ENCODE results near the gene COL5A1.

DNA sequence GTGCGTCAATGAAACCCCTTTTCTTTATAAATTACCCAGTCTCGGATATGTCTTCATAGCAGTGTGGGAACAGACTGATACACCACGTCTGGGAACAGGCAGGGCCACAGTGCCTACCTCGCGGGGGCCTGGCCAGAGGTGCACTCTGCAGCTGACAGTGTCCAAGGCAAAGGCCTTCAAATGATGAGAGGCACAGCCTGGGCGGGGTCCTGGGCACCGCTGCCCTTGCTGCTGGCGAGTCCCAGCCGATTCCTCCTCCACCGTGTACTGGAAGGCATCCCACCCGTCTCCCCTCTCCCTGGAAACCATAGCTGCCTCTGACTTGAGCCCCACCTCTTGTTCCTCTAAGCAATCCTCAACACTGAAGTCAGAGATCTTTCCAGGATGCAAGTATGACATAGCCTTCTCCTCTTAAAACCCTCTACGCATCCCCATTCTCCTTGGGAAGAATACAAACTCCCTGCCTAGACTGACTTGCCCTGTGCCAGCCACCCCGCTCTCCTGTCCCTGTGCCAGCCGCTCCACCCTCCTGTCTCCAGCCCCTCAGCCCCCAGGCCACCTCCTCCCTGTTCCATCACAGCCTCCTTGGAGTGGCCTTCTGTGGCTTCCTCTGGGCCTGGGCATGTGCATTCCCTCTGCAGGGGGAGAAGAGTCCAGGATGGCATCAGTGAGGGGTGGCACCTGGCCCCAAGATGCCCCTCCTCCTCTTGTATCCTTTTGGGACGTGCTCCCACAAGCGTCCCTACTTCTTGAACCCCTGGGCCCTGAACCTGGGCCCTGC lies 8.1 kb upstream of the COL5A1 start:
- TF ChIP-seq, protein P1, sequence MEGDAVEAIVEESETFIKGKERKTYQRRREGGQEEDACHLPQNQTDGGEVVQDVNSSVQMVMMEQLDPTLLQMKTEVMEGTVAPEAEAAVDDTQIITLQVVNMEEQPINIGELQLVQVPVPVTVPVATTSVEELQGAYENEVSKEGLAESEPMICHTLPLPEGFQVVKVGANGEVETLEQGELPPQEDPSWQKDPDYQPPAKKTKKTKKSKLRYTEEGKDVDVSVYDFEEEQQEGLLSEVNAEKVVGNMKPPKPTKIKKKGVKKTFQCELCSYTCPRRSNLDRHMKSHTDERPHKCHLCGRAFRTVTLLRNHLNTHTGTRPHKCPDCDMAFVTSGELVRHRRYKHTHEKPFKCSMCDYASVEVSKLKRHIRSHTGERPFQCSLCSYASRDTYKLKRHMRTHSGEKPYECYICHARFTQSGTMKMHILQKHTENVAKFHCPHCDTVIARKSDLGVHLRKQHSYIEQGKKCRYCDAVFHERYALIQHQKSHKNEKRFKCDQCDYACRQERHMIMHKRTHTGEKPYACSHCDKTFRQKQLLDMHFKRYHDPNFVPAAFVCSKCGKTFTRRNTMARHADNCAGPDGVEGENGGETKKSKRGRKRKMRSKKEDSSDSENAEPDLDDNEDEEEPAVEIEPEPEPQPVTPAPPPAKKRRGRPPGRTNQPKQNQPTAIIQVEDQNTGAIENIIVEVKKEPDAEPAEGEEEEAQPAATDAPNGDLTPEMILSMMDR (conservative IDR thresholded peaks at IDR 0.05; ENCODE audit: low read depth in 2 of 2), result no peak
- TF ChIP-seq POLR2AphosphoS5 (IDR thresholded peaks at IDR 0.05; ENCODE audit: low read depth) (no peak), EZH2 (IDR thresholded peaks at IDR 0.05; ENCODE audit: low read depth, unreplicated experiment) (no peak), EZH2phosphoT487 (IDR thresholded peaks at IDR 0.05; ENCODE audit: unreplicated experiment) (no peak), NANOG (IDR thresholded peaks at IDR 0.05; ENCODE audit: borderline replicate concordance) (no peak), JUNB (IDR thresholded peaks at IDR 0.05; ENCODE audit: unreplicated experiment) (no peak)
- TF ChIP-seq, protein P2, sequence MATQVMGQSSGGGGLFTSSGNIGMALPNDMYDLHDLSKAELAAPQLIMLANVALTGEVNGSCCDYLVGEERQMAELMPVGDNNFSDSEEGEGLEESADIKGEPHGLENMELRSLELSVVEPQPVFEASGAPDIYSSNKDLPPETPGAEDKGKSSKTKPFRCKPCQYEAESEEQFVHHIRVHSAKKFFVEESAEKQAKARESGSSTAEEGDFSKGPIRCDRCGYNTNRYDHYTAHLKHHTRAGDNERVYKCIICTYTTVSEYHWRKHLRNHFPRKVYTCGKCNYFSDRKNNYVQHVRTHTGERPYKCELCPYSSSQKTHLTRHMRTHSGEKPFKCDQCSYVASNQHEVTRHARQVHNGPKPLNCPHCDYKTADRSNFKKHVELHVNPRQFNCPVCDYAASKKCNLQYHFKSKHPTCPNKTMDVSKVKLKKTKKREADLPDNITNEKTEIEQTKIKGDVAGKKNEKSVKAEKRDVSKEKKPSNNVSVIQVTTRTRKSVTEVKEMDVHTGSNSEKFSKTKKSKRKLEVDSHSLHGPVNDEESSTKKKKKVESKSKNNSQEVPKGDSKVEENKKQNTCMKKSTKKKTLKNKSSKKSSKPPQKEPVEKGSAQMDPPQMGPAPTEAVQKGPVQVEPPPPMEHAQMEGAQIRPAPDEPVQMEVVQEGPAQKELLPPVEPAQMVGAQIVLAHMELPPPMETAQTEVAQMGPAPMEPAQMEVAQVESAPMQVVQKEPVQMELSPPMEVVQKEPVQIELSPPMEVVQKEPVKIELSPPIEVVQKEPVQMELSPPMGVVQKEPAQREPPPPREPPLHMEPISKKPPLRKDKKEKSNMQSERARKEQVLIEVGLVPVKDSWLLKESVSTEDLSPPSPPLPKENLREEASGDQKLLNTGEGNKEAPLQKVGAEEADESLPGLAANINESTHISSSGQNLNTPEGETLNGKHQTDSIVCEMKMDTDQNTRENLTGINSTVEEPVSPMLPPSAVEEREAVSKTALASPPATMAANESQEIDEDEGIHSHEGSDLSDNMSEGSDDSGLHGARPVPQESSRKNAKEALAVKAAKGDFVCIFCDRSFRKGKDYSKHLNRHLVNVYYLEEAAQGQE (IDR thresholded peaks at IDR 0.05; ENCODE audit: unreplicated experiment), result no peak
- TF ChIP-seq, protein P3, sequence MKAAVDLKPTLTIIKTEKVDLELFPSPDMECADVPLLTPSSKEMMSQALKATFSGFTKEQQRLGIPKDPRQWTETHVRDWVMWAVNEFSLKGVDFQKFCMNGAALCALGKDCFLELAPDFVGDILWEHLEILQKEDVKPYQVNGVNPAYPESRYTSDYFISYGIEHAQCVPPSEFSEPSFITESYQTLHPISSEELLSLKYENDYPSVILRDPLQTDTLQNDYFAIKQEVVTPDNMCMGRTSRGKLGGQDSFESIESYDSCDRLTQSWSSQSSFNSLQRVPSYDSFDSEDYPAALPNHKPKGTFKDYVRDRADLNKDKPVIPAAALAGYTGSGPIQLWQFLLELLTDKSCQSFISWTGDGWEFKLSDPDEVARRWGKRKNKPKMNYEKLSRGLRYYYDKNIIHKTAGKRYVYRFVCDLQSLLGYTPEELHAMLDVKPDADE (IDR thresholded peaks at IDR 0.05), result no peak

Measured in GM23338 (cell line).